K562 (cell line): ENCODE data around the gene ITGBL1. TPM values are rescaled to one million over a fixed set of nuclear protein-coding genes. Genes with fewer than 3 reads are reported as not detected.

Experiments used
- ATAC-seq: fragments of 200-7000 bp; cut with Tn5 transposase; 3 replicates; pipeline ENCODE4 v1.9.1; 2020; ENCODE audit warnings: moderate library complexity
- BruUV-seq: library from RNA; stranded (reverse); fragments of 400-500 nt; replicated peaks from 2 replicates; lab custom pipeline; 2021; lab: Mats Ljungman, UMichigan
- CTCF ChIA-PET: fragments of 300-600 bp; formaldehyde crosslinking; extraction: SDS; loops from one replicate; lab custom pipeline; 2021; ENCODE audit warnings: low intra/inter-chr PET ratio; lab: Yijun Ruan, JAX
- POLR2A ChIA-PET: fragments of 300-600, 350-650 bp; sonication (Branson Sonifier 250); formaldehyde crosslinking; extraction: SDS; loops from one replicate; lab custom pipeline; 2021; ENCODE audit warnings: antibody characterized with exemption, inconsistent platforms; lab: Yijun Ruan, JAX
- DNase-seq, 4 experiments: peaks; one replicate each; pipeline versions ENCODE4 v3.0.0 to v3.0.0-alpha.2; 2011 to 2018; ENCODE audit warnings: low spot score in 3 of 4, mixed read lengths in 3 of 4; ENCODE audit errors: extremely low read depth in 1 of 4
- FAIRE-seq: peaks from 2 replicates; lab custom pipeline; 2011; peaks lifted over from hg19 to GRCh38; lab: Jason Lieb, UNC
- H2AFZ ChIP-seq: 2 replicates; pipeline ENCODE4 v1.6.0; 2011; ENCODE audit warnings: low read depth, low read length, control low read depth, inconsistent platforms
- H3K27ac ChIP-seq: fragments of 200-600 bp; 3 replicates; pipeline ENCODE4 v1.8.0; 2011; ENCODE audit warnings: low read depth, mild to moderate bottlenecking, control low read depth, inconsistent platforms, low read length, moderate library complexity, mixed read lengths; ENCODE audit errors: extremely low read depth
- H3K27me3 ChIP-seq, 2 experiments: fragments of 300-600 bp in 1 of 2; 2 replicates in 1 of 2; 3 replicates in 1 of 2; pipeline versions ENCODE4 v1.6.0 to v1.8.0; 2011; ENCODE audit warnings: inconsistent platforms in 2 of 2, low read length in 2 of 2, mild to moderate bottlenecking in 1 of 2, mixed read lengths in 1 of 2, moderate library complexity in 1 of 2; ENCODE audit not compliant: control insufficient read depth in 2 of 2, insufficient read depth in 2 of 2
- H3K36me3 ChIP-seq: fragments of 300-600 bp; 3 replicates; pipeline ENCODE4 v1.8.0; 2011; ENCODE audit warnings: mild to moderate bottlenecking, low read length, inconsistent platforms; ENCODE audit not compliant: control insufficient read depth, insufficient read depth
- H3K4me1 ChIP-seq, 2 experiments: fragments of 200-600 bp in 1 of 2; replicated peaks in 1 of 2; 2 replicates in 1 of 2; 3 replicates in 1 of 2; pipeline versions ENCODE4 v1.5.1 to v1.8.0; 2011; ENCODE audit warnings: inconsistent platforms in 2 of 2, low read length in 2 of 2, mild to moderate bottlenecking in 1 of 2, mixed read lengths in 1 of 2, moderate library complexity in 1 of 2; ENCODE audit not compliant: control insufficient read depth in 2 of 2, insufficient read depth in 2 of 2
- H3K4me2 ChIP-seq: 2 replicates; pipeline ENCODE4 v1.6.1; 2011; ENCODE audit warnings: low read length, control low read depth, inconsistent platforms, mixed read lengths; ENCODE audit not compliant: insufficient read depth
- H3K4me3 ChIP-seq: fragments of 200-600 bp; sonication (generic), shearing (Covaris generic); 2 replicates; pipeline ENCODE4 v1.5.1; 2016; ENCODE audit warnings: control low read depth, inconsistent platforms
- H3K79me2 ChIP-seq: fragments of 200-600 bp; 3 replicates; pipeline ENCODE4 v1.8.0; 2011; ENCODE audit warnings: low read length, inconsistent platforms; ENCODE audit not compliant: control insufficient read depth, insufficient read depth
- H3K9ac ChIP-seq, 2 experiments: 2 replicates each; pipeline versions ENCODE4 v1.6.0 to v1.6.1; 2011; ENCODE audit warnings: low read depth in 2 of 2, low read length in 2 of 2, control low read depth in 1 of 2, inconsistent platforms in 1 of 2, mild to moderate bottlenecking in 1 of 2, mixed read lengths in 1 of 2; ENCODE audit not compliant: insufficient read depth in 1 of 2
- H3K9me1 ChIP-seq: one replicate; pipeline ENCODE4 v1.6.0; 2011; ENCODE audit warnings: inconsistent platforms, mild to moderate bottlenecking, low read length, moderate library complexity; ENCODE audit not compliant: control insufficient read depth, insufficient read depth
- H3K9me3 ChIP-seq: replicated peaks from 2 replicates; pipeline ENCODE4 v1.5.1; 2011; ENCODE audit warnings: low read depth, low read length, inconsistent platforms; ENCODE audit not compliant: control insufficient read depth, insufficient read depth
- H4K20me1 ChIP-seq: replicated peaks from 2 replicates; pipeline ENCODE4 v1.6.1; 2011; ENCODE audit warnings: low read length, inconsistent platforms, mixed read lengths; ENCODE audit not compliant: control insufficient read depth, insufficient read depth
- XRCC3 ChIP-seq: fragments of 450-650 bp; IDR thresholded peaks from 2 replicates; pipeline ENCODE4 v1.6.1; 2017; ENCODE audit warnings: mild to moderate bottlenecking, moderate library complexity
- ZNF12 ChIP-seq: sonication (generic); formaldehyde crosslinking; IDR thresholded peaks from 2 replicates; pipeline ENCODE4 v1.4.0; 2020; ENCODE audit warnings: mild to moderate bottlenecking, missing genetic modification reagents
- ZNF507 ChIP-seq: conservative IDR thresholded peaks from 2 replicates; pipeline ENCODE4 v1.6.1; 2017; ENCODE audit warnings: missing genetic modification characterization, missing compliant biosample characterization
- ZNF586 ChIP-seq: fragments of 450-650 bp; formaldehyde crosslinking; conservative IDR thresholded peaks from 2 replicates; pipeline ENCODE4 v1.4.0; 2020; ENCODE audit warnings: mild to moderate bottlenecking, moderate library complexity
- WGBS: fragments of 100-300 bp; shearing (Covaris generic); methylation state at CpG from one replicate; pipeline ENCODE4 v1.1.6; 2016; ENCODE audit warnings: low coverage, mixed read lengths; ENCODE audit not compliant: insufficient coverage; ENCODE audit errors: missing lambda C conversion rate; 5-methylcytosine and 5-hydroxymethylcytosine counted together
- in situ Hi-C: fragments of 300-500 bp; cut with MboI; formaldehyde crosslinking; loops from 4 replicates; pipeline ENCODE4 v1.15.0; 2018; ENCODE audit warnings: inconsistent platforms, mixed read lengths
- intact Hi-C: fragments of 100-400 bp; cut with micrococcal nuclease; formaldehyde crosslinking; loops from 2 replicates; pipeline ENCODE4 v1.14.2; 2022
- polyA plus RNA-seq, 8 experiments: library from polyadenylated mRNA; depleted of rRNA in 4 of 8; stranded (reverse) in 5 of 8; unstranded in 3 of 8; fragments of >200 nt; fragmentation: Nextera tagmentation in 2 of 8; fragmentation: Illumina TruSeq in 1 of 8; extraction: Ambion mirVana in 2 of 8; extraction: Trizol in 1 of 8; gene quantifications; 2 replicates each; pipeline versions ENCODE4 v1.2.1 to v1.2.3, GENCODE V29; 2011 to 2014; ENCODE audit warnings: inconsistent platforms in 1 of 8, missing spikeins in 1 of 8
- total RNA-seq, 7 experiments: library from RNA; depleted of rRNA in 6 of 7; stranded (reverse); fragments of >200 nt in 6 of 7; fragmentation: Illumina TruSeq in 2 of 7; extraction: Trizol in 2 of 7; gene quantifications; 2 replicates each; pipeline versions ENCODE4 v1.2.1 to v1.2.3, GENCODE V29; 2011 to 2021; ENCODE audit warnings: low replicate concordance in 1 of 7
- TF ChIP-seq, protein P1 (sequence below): sonication (generic); formaldehyde crosslinking; IDR thresholded peaks from 2 replicates; pipeline ENCODE4 v1.8.1; 2023; ENCODE audit warnings: mild to moderate bottlenecking, missing genetic modification reagents

Gene ITGBL1
- total and polyA plus RNA-seq, 9 of the 15 experiments (the other 6 are each of a cell fraction or from before 2014, with no cell fraction given) = 0.04 to 0.73 (median 0.32) TPM; not detected in 1

DNA sequence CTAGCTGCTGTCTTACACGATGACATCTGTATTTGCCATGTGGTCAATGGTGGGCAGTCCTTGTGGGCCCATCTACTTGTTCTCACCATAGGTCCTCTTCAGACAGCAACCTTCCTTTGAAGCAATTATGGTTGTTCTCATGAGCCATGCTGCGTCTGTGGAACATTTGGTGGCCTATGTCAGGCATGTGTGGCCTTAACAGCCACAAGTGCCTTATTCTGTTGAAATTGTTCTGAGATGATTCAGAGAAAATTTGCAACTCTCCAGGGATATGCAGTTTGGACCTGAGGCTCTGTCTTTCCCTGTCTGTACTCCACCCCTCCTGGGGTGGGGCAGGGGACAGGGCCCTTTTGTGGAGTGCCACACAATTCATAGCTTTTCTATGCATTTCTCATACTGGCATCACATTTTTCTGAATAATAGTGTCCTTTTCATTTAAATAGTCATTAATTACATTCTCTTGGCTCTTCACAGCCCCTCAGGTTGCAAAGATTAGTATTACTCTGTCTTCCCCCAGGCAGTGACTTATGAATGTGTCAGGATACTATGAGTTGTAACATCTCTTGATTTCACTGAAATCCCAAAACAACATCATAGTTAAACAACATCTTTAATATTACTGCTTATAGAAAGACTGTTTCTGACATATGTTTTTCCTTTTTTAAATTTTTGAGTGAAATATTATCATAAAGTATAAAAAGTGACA is 102.1 kb downstream of the ITGBL1 start:
- WGBS = 0% methylated on average over 1 of the region's 2 CpGs
- CTCF ChIA-PET = no interaction called here
- DNase-seq (no peak), ATAC-seq (no peak), FAIRE-seq (no peak)
- in situ Hi-C loops = no loop called here
- Histone ChIP-seq H3K9ac (no peak overlapping the region), H3K4me3 (no peak overlapping the region), H3K36me3 (no peaks in the 10 kb centered on the region), H3K9me3 (no peaks in the 10 kb centered on the region), H4K20me1 (no peaks in the 10 kb centered on the region), H3K4me1 (no peaks in the 10 kb centered on the region), H3K79me2 (no peaks in the 10 kb centered on the region), H3K9me1 (no peaks in the 10 kb centered on the region), H3K27ac (no peak overlapping the region), H2AFZ (no peak overlapping the region), H3K4me2 (no peak overlapping the region), H3K27me3 (no peaks in the 10 kb centered on the region)
- POLR2A ChIA-PET = no interaction called here
- no peak for TF ChIP-seq ZNF586
- no peak for TF ChIP-seq ZNF12 (CRISPR knock-in tag)
- TF ChIP-seq ZNF507 = no peak
- no peak for TF ChIP-seq XRCC3
- TF ChIP-seq, protein P1, sequence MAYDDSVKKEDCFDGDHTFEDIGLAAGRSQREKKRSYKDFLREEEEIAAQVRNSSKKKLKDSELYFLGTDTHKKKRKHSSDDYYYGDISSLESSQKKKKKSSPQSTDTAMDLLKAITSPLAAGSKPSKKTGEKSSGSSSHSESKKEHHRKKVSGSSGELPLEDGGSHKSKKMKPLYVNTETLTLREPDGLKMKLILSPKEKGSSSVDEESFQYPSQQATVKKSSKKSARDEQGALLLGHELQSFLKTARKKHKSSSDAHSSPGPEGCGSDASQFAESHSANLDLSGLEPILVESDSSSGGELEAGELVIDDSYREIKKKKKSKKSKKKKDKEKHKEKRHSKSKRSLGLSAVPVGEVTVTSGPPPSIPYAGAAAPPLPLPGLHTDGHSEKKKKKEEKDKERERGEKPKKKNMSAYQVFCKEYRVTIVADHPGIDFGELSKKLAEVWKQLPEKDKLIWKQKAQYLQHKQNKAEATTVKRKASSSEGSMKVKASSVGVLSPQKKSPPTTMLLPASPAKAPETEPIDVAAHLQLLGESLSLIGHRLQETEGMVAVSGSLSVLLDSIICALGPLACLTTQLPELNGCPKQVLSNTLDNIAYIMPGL (CRISPR knock-in tag) = no peak
- intact Hi-C loops = no loop called here
- BruUV-seq = no TSS peak
